Bronchial epithelial cell (primary cell): ENCODE results near the gene PROSER2. TPM values are rescaled to one million over a fixed set of nuclear protein-coding genes. Genes with fewer than 3 reads are reported as not detected.

Source experiments
- DNase-seq: peaks from one replicate; pipeline ENCODE4 v3.0.0-alpha.2; 2010; ENCODE audit warnings: low read depth
- FAIRE-seq: peaks from 2 replicates; lab custom pipeline; 2011; peaks lifted over from hg19 to GRCh38; lab: Jason Lieb, UNC
- H3K27me3 ChIP-seq: 2 replicates; pipeline ENCODE4 v1.5.1; 2011; ENCODE audit warnings: low read length; ENCODE audit not compliant: control insufficient read depth, insufficient read depth
- H3K36me3 ChIP-seq: 2 replicates; pipeline ENCODE4 v1.5.1; 2011; ENCODE audit warnings: low read length; ENCODE audit not compliant: control insufficient read depth, insufficient read depth
- H3K4me3 ChIP-seq: 2 replicates; pipeline ENCODE4 v1.5.1; 2011; ENCODE audit warnings: mild to moderate bottlenecking, low read depth, low read length, control low read depth
- CTCF ChIP-seq: IDR thresholded peaks from 2 replicates; pipeline ENCODE4 v1.5.1; 2011; ENCODE audit warnings: mild to moderate bottlenecking, moderate library complexity, low read length, control low read depth, inconsistent platforms; ENCODE audit not compliant: insufficient read depth, severe bottlenecking
- total RNA-seq: library from RNA; depleted of rRNA; stranded (reverse); fragments of >200 nt; gene quantifications from 2 replicates; pipeline ENCODE4 v1.2.1, GENCODE V29; 2014

Gene PROSER2
- total RNA-seq, 1 donor from 2014 or later: 20.8 TPM

DNA sequence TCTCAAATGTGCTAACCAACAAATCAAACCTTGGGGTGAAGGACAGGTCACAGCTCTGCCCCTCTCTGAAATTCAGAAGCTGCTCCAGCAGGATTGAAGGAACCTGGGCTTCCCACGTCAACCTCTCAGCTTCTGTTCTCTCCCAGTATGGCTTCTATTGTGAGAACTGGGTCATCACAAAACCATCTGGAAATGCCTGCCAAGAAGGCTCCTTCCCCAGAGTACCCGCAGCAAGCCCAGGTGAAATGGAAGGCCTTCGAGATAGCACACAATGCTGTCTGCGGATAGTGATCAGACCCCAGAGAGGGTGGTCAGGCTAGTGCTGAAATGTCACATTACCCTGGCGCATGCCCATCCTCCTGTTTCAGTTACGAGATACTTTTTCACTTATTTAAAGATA, 16.4 kb upstream of the PROSER2 start:
- FAIRE-seq: peak; percentile 72
- Histone ChIP-seq H3K36me3 (no peaks in the 10 kb centered on the region), H3K27me3 (no peaks in the 10 kb centered on the region), H3K4me3 (no peak overlapping the region)
- TF ChIP-seq CTCF: no peak
- no peak for DNase-seq

GRCh38 chr10:11808808-11809207, 14.3 kb upstream of the PROSER2 start:
- no peak for DNase-seq
- no peak overlapping the region for H3K4me3 ChIP-seq
- TF ChIP-seq CTCF: no peak
- no peaks in the 10 kb centered on the region for H3K27me3 ChIP-seq
- H3K36me3 ChIP-seq: no peaks in the 10 kb centered on the region
- no peak for FAIRE-seq

- no peak for TF ChIP-seq CTCF
- Histone ChIP-seq H3K36me3 (no peaks in the 10 kb centered on the region), H3K4me3 (no peak overlapping the region), H3K27me3 (no peaks in the 10 kb centered on the region)
- DNase-seq (peak; percentile 83), FAIRE-seq (peak; percentile 43)
These were observed 12.8 kb upstream of the PROSER2 start for GRCh38 chr10:11810313-11810766.

DNA sequence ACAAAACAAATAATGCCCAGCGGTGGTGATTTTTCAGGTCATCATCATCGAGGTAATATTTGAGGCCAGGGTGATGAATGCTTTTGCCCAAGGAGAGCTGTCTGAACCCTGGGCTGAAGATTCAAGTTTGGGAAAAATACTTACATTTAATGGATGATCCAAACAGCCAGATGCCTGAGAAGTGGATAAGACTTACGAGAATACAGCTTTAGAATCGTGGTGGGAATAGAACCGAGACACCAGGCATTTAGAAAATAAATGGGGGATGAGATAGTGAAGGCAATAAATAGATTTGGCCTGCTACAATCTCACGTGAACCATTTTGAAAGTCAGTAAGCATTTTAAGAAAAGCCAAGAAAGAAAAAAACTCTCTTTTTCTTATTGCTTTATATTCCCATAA, 12.2 kb upstream of the PROSER2 start:
- H3K36me3 ChIP-seq: no peaks in the 10 kb centered on the region
- no peak for FAIRE-seq
- no peaks in the 10 kb centered on the region for H3K27me3 ChIP-seq
- H3K4me3 ChIP-seq: no peak overlapping the region
- DNase-seq: no peak
- TF ChIP-seq CTCF: no peak

GRCh38 chr10:11813177-11813576, 10.0 kb upstream of the PROSER2 start:
- FAIRE-seq: peak; percentile 40

More at GRCh38 chr10:11813177-11813576, 10.0 kb upstream of the PROSER2 start:
- H3K36me3 ChIP-seq: no peaks in the 10 kb centered on the region
- no peak for DNase-seq
- TF ChIP-seq CTCF: no peak
- H3K27me3 ChIP-seq: no peaks in the 10 kb centered on the region
- H3K4me3 ChIP-seq: no peak overlapping the region
